B cell (primary cell): ENCODE results near the gene LIPA.

ENCODE experiments used
- CTCF ChIP-seq: fragments of 200-600 bp; IDR thresholded peaks from one replicate; pipeline ENCODE4 v1.8.0; 2022; ENCODE audit warnings: antibody characterized with exemption, mild to moderate bottlenecking
- EZH2 ChIP-seq: IDR thresholded peaks from 2 replicates; pipeline ENCODE4 v1.6.1; 2012; ENCODE audit warnings: borderline replicate concordance, low read depth, mild to moderate bottlenecking, moderate library complexity, low read length; ENCODE audit not compliant: insufficient read depth, poor library complexity, severe bottlenecking

- TF ChIP-seq CTCF (no peak), EZH2 (no peak)
Observed at GRCh38 chr10:89235073-89235798, 16.3 kb downstream of the LIPA start.
